Myocyte (in vitro differentiated cells): Measurements from ENCODE around the gene AKTIP. TPM values are rescaled to one million over a fixed set of nuclear protein-coding genes. Genes with fewer than 3 reads are reported as not detected.
"Not testable (repeated sequence)": the region's sequence is repeated elsewhere in the genome, so short reads cannot be mapped to it uniquely, and the experiment has no call there.

Experiments
- DNase-seq: peaks from one replicate; pipeline ENCODE4 v3.0.0-alpha.2; 2012; ENCODE audit warnings: low read depth
- polyA plus RNA-seq: library from polyadenylated mRNA; unstranded; fragments of >200 nt; gene quantifications from one replicate; pipeline ENCODE4 v1.2.1, GENCODE V29; 2012; ENCODE audit warnings: missing spikeins
- total RNA-seq: library from RNA; depleted of rRNA; stranded (reverse); fragments of >200 nt; gene quantifications from 2 replicates; pipeline ENCODE4 v1.2.3, GENCODE V29; 2014

Gene AKTIP
- 24.6 and 34.7 TPM in 2 replicates for total RNA-seq
- 27.9 TPM for polyA plus RNA-seq

- DNase-seq, result peak; percentile 28
Observed at GRCh38 chr16:53502331-53503269, at the start of gene AKTIP. Gene AKTIP, minus strand, starts transcription at chr16:53503209. Its CDS starts 2,950 bp downstream, at chr16:53500259.

- peak; percentile 82 for DNase-seq
Observed at GRCh38 chr16:53549970-53550690, 47.1 kb upstream of the AKTIP start.

GRCh38 chr16:53546988-53547391, 44.0 kb upstream of the AKTIP start:
- DNase-seq, result no peak

GRCh38 chr16:53545433-53545832, 42.4 kb upstream of the AKTIP start:
- DNase-seq, result no peak

GRCh38 chr16:53542283-53542682, 39.3 kb upstream of the AKTIP start:
- DNase-seq, result no peak

- DNase-seq, result no peak
Observed at GRCh38 chr16:53541326-53541725, 38.3 kb upstream of the AKTIP start.

GRCh38 chr16:53539759-53540718, 37.0 kb upstream of the AKTIP start:
- DNase-seq, result not testable (repeated sequence)

- DNase-seq, result not testable (repeated sequence)
Observed at GRCh38 chr16:53539346-53539745, 36.3 kb upstream of the AKTIP start.

- no peak for DNase-seq
Observed at GRCh38 chr16:53537626-53538025, 34.6 kb upstream of the AKTIP start.

GRCh38 chr16:53534206-53534605, 31.2 kb upstream of the AKTIP start:
- DNase-seq, result no peak

GRCh38 chr16:53530741-53531140, 27.7 kb upstream of the AKTIP start:
- no peak for DNase-seq

- DNase-seq, result peak; percentile 27
Observed at GRCh38 chr16:53530046-53530445, 27.0 kb upstream of the AKTIP start.

- peak; percentile 78 for DNase-seq
Observed at GRCh38 chr16:53529513-53529912, 26.5 kb upstream of the AKTIP start.

- DNase-seq, result no peak
Observed at GRCh38 chr16:53528797-53529196, 25.8 kb upstream of the AKTIP start.

- DNase-seq, result no peak
Observed at GRCh38 chr16:53523971-53524548, 21.1 kb upstream of the AKTIP start.

- no peak for DNase-seq
Observed at GRCh38 chr16:53523126-53523804, 20.3 kb upstream of the AKTIP start.

- DNase-seq, result no peak
Observed at GRCh38 chr16:53519417-53520091, 16.5 kb upstream of the AKTIP start.

GRCh38 chr16:53518550-53519416, 15.8 kb upstream of the AKTIP start:
- no peak for DNase-seq
